SIG-M5 (cell line): Measurements from ENCODE around the gene AGAP5.

ENCODE experiments used
- DNase-seq: peaks from one replicate; lab custom pipeline; 2025; lab: John Stamatoyannopoulos, UW

Gene AGAP5

DNA sequence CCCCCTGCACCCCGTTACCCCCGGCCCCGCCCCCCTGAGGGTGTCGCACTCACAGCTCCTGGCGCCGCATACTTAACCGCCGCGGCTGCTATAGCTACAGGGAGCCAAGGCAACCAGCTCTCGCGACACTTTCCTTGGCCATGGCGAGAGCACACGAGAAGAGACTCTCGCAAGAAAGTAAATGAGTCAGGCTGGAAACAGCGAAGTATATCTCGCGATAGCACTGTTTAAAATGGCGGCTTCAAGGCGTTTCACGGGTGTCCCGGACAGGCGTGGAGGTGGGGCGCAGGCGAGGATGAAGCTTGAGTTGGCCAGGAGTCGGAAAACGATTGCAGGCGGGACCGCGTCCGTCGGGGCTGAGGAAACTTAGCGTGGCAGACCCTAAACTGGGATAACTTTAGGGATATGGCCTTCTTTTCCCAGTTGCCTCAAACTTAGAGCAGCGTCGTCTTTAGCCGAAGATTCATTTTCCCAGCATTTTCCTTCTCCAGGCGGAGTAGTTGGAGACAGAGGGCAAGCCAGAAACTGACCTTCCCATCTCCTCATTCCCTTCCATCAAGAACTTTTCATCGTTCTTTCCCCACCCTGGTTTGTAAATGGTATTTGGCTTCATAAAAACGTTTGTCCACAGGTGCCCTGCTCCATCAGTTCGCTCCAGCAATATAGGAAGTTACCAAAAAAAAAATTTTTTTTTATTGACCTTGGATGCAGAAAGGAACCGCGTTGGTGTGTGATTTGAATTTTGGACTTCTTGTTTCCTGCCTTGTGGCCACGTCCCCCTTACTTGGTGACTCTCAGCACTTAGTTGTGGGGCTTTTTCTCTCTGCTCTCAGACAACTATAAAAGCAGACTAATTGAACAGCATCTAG, 71.8 kb downstream of the AGAP5 start:
- DNase-seq, result peak; percentile 58

DNA sequence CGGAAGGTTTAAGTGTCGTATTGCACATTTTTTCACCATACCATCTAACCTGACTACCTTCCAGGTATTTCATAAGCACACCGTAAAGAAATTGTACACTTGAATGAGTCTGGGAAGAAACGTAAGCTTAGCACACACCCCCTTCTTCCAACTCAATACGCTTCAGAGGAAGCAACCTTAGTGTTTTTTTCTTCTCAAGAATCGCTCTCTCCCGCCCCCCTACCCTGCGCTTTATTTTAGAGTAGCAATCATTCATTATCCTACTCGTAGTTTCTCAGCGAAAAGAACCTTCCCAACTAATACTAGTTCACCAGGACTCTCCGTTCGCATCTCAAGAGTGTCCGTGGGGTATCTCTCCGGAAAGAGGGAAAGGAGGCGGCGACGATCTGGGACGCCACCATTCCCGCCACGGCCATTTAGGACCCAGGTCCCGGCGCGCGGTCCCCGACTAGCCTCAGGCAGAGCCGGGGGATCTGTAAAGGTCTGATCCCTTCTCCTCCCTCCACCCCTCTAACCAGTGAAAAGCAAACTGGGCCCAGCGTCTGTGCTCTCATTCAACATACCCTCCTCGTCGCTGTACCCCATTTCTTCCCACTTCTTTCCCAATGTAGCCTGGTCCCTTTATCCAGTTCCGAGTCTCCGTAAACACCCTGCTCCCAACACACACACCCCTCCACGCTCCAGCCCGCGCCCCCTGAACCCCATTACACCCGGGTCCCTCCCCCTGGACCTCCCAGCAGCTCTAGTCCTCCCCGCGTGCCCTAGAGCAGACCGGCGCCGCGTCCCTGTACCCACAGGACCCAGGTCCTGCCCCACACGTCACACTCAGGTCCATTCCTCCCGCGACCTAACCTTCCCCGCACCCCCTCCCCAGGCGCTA, 72.7 kb downstream of the AGAP5 start:
- DNase-seq, result no peak
